GM21423 (cell line): ENCODE results near the gene PUSL1.

ENCODE experiments used
- ATAC-seq: cut with Tn5 transposase; IDR thresholded peaks from one replicate; pipeline ENCODE4 v1.9.1; 2021; ENCODE audit warnings: mild to moderate bottlenecking, moderate library complexity; ENCODE audit not compliant: unreplicated experiment

Gene PUSL1, protein sequence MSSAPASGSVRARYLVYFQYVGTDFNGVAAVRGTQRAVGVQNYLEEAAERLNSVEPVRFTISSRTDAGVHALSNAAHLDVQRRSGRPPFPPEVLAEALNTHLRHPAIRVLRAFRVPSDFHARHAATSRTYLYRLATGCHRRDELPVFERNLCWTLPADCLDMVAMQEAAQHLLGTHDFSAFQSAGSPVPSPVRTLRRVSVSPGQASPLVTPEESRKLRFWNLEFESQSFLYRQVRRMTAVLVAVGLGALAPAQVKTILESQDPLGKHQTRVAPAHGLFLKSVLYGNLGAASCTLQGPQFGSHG

DNA sequence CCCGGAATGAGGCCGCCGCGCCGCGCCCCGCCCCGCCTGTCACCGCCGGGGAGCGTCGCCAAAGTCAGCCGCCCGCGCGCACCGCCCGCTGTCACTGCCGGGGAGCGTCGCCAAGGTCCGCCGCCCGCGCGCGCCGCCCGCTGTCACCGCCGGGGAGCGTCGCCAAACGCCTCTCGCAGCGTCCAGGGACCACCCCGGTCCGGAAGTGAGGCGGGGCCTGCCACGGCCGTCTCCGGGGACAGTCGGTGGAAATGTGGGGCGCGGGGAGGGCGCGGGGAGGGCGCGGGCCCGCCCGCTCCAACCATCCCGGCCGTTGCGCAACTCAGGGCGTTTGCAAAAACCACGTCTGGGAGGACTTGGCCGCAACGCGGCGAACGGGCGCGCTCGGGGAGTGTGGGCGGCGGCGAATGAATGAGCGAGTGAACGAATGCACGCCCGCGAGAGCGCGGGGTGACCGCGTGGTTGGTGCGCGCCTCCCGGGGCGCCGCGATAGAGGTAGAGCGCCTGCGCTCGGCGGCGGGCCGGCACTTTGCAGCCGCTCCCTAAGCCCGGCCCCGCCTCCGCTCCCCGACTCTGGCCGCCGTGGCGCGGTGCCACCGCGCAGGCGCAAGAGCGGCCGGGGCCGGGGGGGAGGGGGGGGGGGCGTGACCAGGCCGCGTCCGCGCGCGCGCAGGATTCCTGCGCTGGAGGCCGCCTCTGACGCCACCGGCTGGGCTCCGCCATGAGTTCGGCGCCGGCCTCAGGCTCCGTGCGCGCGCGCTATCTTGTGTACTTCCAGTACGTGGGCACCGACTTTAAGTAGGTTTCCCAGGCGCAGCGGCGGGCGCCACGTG lies at the start of gene PUSL1, which contains the start of gene ACAP3:
PUSL1 (plus strand) TSS at position 675 of the 833 bp plus-strand sequence; CDS start at position 722, 47 bp downstream.
ACAP3 (minus strand) TSS at position 8 of the 833 bp plus-strand sequence. CDS start 115 bp downstream, outside the sequence.
- ATAC-seq, result peak; percentile 55

DNA sequence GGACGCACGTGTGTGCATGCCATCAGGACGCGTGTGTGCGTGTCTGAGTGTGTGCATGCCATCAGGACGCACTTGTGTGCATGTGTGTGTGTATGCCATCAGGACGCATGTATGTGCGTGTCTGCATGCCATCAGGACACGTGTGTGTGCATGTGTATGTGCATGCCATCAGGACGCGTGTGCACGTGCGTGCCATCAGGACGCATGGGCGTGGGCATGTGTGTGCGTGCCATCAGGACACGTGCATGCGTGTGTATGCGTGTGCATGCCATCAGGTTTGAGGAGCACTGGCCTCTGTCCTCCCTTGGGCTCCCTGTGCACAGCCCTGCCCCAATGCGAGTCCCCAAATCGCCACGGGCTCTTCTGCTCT lies 49.3 kb upstream of the PUSL1 start:
- no peak for ATAC-seq

DNA sequence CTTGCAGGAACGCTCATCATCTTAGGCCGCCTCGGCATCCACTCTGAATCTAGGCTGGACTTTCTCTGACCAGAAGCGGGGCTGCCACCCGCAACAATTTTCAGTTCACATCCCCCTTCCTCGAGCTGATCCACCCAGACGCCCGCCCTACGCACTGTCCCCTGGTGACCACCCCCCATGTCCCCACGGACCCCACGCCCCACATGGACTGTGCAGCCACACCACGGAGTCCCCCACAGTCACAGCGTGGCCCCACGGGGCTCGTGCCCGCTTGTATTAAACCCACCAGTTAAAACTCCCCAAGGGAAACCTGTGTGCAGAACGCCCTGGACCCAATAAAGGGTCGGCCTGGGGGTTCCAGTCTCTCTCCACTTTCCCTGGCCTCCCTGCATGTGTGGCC lies 48.9 kb upstream of the PUSL1 start:
- ATAC-seq, result no peak

DNA sequence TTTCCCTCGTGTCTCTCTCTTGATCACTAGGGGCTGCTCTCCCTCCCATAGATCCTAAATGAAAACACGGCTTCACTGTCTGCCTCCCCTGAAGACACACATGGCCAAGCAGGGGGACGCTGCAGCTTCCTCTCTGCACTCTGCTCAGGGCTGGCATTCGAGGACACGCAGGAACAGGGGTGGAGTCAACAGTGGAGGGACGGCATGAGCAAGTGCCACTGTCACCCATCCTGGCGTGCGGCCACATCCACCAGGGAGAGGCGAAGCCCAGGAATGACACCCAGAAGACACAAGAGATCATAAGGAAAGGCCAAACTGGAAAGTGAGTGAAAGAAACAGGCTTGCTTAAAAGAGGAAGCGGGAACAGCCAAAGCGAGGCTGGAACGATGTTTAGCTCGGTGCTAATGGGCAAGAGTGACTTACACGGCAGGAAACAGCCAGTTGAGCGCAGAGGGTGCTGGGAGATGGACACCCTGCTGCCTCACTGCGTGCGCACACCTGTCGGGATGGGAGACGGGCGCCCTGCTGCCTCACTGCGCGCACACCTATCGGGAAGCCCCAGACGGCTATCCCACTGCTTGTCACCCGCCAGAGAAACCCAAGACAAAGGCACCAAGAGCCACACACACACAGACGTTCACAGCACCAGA lies 48.3 kb upstream of the PUSL1 start:
- no peak for ATAC-seq

DNA sequence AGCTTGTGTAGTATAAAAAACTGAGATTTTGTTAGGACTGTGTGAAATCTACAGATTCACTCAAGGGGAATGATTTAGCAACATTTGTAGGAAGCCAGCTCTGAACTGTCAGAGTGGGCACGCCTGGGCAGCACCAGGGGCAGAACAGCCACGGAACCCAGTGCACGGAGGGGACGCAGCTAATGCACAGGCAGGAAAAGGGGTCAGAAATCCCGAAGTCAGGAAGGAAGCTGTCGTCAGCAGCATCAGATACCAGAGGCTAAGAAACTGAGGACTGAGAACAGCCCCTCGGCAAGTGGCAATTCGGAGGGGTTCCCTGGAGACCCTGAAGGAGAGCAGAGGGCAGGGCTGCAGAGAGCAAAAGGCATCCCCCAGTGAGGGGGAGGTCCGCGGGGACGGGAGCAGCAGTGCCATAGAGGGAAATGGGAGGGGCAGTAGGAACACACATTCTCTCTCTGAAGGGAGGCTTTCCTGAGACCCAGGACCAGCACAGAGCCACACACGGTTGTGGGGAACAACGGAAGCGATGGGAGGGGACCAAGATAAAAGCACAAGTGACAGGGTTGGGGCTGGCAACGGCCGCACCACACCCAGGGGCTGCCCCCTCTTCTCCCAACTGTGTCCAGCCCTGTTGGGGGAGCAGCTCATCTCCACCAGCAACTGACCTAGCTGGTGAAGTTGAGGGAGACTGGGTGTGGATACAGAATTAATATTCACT lies 47.4 kb upstream of the PUSL1 start:
- no peak for ATAC-seq

DNA sequence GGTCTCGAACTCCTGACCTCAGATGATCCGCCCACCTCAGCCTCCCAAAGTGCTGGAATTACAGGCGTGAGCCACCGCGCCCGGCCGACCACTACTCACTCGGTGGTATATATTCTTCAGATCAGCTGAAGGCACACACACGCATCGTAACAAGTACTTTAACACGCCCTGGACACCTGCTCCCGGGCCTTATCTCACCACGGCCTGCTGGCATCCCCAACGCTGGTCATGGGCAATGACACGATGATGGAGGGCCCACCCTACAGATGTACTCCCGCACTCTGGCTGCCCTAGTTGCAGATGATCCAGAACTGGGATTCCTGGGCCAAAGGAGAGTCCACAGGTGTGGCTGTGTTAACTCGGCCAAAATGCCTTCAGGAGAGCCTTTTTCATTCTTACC lies 46.3 kb upstream of the PUSL1 start:
- no peak for ATAC-seq

DNA sequence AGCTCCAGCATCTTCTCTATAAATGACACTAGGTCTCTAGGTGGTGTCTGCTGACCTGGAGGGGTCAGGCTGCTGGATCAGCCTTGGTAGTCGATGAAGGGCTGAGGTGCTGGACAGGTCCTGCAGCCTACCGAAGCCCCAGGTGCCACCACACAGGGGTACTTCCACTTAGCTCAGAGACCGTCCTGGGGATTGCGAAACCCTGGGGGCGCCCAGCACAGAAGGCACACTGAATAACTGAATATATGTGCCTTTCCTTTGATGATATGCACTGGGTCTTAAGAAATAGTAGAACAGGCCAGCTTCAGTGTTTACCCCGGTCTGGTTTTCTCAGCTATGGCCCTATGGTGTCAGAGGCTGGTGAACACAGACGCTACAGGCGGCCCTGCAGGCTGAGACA lies 45.6 kb upstream of the PUSL1 start:
- ATAC-seq, result no peak

DNA sequence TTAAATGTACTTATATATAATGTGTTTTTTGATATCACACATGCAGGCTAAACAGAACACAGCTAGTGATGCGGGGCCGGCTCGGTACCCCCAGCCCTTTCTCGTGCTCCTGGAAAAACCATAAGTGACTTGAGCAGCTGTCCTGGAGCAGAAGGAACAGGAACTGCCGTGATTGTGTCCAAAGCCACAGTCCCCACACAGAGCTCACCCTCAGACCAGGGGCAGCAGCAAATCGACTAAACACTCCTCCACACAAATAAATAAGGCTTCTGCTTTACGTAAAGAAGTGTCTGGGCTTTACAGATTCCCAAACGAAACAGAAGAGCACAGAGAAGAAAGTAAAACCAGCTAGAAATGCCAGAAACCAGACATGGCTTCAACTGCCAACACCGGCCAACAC lies 44.4 kb upstream of the PUSL1 start:
- ATAC-seq, result no peak

DNA sequence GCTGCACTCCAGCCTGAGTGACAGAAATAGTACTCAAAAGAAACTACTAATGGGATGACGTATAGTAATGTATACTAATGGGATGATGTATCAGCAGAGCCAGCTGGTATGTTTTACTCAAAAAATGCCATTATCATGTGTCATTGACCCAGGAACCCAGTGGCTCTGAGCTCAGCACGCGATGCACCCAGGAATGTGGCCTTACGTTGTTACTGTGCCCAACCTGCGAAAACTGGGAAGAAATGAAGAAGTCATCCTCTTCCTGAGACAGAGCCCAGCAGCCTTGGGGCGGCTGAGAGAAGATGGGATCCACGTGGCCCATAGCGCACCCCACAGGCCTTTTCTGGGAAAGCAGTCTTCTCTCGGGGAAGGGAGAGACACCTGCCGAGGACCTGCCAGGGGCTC lies 43.5 kb upstream of the PUSL1 start:
- no peak for ATAC-seq

DNA sequence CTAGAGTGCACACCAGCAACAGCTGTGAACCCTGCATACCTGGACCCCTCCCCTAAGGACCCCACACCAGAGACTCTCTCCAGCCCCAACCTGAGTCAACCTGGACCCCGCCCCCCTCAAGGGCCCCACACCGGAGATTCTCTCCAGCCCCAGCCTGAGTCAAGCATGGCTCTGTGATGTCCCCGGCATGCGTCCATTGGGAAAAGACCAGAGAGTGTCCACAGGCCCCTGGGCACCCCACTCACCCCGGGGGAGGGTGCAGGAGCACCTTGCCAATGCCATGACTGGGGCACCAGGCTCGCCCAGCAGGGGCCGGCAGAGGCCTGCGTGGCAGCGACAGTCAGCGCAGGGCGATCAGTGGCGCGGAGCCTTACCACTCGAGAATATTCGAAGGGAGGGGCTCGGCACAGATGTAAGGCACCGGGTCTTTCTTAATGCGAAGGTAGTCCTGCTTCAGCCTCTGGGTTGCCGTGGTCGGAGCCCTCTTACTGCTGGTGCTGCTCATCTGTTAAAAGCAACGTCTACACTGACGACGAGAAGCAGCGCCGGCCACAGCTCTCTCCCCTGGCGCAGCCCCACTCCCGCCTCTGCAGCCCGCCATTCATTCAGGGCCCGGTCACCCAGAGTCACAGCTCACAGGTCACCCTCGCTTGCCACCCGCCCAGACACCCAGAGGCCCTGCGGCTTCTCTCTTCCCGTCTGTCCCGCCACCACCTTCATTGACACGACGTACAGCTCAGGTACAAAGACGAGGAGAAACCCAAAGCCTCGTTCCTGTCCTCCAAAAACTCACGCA lies 40.7 kb upstream of the PUSL1 start:
- no peak for ATAC-seq

DNA sequence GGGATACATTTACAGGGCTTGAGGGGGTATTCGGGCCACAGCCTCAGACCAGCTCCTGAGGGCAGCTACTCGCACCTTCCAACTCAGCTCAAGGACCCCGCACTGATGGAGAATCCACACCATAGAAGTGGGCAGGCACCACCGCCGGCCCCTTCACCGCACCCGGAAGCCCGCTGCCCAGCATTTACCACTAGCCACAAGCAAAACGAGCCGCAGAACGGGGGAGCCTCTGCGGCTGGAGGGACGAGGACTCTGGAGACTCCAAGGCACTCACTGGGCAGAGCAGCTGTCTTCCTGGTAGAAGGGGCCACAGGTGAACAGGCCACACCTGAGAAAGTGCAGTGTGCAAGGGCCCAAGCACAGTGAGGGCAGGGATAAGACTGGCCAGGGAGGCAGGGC lies 40.1 kb upstream of the PUSL1 start:
- ATAC-seq, result no peak

DNA sequence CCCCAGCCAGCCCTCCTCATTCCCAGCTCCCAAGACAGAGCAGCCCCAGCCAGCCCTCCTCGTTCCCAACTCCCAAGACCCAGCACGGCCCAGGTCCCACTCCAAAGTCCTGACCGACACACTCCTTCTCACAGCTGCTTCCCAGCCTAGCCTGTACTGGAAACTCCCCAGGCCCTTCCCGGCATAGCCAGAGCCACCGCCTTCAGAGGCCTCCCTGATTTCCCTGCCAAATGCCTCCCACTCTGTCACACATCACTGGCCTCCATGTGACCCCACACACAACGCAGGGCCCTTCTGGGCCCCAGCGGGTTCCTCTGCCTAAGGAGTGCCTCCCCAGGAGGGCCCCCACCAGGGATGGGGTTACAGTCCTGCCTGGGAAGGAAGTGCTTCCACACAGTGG lies 37.6 kb upstream of the PUSL1 start:
- no peak for ATAC-seq

DNA sequence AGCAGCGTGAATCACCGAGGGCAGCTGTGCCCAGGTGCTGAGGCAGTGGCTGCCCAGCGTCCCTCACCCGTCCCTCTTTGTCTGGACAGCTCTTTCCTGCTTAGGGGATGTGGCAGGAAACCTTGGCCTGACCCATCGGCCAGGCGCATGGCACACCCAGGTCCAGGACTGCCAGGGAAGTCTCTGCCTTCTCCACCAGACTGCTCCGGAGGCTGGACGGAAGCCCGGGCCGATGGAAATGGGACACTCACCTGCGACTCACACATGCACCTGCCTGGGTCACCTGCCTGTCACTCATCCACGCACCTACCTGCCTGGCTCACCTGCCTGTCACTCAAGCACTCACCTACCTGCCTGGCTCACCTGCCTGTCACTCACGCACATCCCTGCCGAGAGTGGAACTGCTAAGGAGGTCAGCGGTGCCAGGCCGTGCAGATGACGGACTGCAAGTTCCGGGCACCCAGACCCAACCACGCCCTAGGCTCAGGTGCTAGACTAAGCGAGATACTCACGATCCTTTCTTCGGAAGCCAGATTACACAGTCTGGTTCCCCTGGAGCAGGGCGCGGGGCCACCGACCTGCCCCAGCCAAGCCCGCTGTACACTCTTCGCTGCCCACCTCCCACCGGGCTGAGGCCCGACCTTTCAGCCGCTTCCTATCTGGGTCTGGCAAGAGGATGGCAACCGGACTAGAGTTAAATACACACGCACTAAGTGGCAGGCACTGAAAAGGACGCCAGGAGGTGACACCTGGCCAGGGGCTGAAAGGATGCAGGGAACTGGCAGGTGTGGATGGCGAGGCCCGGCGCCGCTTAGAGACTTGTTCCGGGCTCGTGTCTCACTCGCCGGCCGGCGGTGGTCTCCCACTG lies 35.8 kb upstream of the PUSL1 start:
- ATAC-seq, result no peak

DNA sequence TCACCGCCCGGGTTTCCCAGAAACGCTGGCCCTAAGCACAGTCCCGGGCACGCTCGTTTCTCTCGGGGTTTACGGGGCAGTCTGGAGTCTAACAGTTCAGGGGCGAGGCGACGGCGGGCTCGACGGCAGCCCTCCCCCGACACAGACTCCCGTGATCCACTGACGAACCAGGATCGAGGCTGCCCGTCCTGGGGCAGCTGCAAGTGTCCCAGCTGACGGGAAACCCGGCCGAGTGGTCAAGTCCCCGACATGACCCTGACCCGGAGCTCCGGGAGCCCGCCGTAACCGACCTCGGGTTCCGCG lies 35.2 kb upstream of the PUSL1 start:
- peak; percentile 14 for ATAC-seq

DNA sequence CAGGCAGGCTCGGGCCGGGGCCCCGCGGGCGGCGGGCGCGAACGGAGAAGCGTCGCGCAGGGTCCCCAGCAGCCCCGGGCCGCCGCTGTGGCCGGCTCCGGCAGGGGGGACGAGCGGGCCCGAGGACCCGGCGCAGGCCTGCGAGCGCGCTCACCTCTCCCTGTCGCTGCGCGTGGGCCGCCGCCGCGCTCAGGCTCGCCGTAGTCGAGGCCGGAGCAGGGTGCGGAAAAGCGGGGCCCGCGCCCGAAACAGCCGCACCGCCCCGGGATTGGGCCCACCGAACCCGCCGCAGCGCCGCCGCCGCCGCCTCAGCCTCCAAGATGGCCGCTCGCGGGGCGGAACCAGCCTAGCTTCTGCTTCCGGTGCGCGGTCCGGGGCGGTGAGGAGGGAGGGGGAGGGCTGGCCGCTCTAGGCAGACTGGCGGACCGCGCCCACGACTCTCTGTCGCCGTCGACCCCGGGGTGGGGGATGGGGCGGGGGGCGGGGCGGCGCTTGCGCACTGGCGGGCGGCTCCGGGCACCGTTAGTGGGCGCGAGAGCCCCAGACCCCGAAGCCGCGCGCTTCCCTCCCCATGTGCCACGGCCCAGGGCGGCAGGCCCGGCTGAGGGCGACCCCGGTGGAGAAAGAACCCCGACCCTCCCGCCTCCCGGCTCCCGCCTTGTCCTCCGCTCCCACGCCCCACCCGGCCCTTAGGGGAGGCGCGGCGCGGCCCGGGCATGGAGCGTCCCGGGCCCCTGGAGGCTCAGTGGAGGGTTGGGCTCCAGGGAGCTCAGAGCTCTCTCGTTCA lies 34.7 kb upstream of the PUSL1 start, which contains the start of gene UBE2J2:
UBE2J2 (minus strand) TSS at position 343 of the 787 bp plus-strand sequence. CDS start 5,862 bp downstream, outside the sequence.
- ATAC-seq, result peak; percentile 90

DNA sequence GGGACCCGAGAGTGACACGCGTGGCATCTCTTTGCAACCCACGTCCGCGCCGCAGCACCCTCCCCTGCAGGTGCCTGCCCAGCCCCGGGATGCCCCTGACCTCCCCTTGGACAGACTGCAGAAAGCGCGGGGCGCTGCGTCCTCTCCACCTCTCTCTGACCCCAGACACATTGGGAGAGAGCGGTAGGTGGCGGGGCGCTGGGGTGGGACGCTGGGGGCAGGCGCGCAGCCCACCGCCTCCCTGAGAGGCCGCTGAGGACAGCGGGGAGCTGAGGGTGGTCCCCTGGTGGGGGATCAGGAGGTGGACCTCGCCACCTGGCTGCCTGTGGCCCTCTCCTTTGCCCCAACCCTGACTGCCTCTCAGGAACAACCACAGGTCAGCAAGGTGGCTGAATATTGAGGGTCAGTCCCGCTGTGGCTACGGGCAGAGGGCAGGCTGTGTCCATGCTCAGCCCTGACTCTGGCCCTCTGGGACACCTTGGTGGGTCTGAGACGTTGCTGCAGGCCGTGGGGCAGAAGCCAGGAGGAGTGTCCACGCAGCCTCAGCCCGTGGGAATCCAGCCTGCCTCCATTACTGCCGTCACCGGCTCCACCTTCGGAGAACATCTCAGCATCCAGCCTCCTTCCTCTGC lies 34.0 kb upstream of the PUSL1 start:
- peak; percentile 14 for ATAC-seq

DNA sequence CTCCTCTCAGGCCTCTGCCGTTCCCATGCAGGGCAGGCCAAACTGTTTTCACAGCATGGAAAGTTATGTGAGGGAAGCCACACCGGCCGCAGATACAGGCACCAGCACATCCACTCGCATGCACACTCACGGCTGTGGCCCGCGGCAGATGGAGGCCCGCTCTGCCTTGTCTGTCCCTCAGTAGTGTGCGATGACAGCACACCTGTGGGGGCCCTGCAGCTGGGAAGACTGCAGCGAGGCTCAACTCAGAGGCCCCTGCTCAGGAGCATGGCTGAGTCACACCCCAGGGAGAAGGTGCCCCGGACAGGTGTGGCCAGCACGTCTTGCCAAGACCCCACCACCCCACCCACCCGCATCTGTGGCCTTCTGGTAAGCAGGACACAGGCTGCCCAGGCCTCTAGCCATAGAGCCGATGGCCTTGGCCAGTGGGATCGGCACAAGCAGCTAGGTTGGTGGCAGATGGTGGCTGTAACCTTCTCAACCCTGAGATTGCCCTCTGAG lies 33.4 kb upstream of the PUSL1 start:
- no peak for ATAC-seq

DNA sequence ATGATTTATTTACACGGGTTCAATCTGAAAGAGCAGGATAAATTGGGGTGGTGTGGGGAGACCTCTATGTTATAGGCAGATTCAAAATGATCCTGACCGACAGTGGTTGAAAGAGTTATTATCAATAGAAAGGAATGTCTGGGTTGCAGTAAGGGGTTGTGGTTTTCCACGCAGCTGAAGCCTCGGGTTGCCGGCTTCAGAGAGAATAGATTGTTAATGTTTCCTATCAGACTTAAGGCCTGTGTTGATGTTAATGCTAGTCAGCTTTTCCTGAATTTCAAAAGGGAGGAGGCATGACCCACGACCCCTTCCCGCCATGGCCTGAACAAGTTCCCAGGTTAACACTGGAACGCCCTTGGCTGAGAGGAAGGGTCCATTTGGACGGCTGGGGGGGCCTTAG lies 32.6 kb upstream of the PUSL1 start:
- no peak for ATAC-seq
